Measurements from ENCODE around the gene SNAP25.

SNAP25 gene

DNA sequence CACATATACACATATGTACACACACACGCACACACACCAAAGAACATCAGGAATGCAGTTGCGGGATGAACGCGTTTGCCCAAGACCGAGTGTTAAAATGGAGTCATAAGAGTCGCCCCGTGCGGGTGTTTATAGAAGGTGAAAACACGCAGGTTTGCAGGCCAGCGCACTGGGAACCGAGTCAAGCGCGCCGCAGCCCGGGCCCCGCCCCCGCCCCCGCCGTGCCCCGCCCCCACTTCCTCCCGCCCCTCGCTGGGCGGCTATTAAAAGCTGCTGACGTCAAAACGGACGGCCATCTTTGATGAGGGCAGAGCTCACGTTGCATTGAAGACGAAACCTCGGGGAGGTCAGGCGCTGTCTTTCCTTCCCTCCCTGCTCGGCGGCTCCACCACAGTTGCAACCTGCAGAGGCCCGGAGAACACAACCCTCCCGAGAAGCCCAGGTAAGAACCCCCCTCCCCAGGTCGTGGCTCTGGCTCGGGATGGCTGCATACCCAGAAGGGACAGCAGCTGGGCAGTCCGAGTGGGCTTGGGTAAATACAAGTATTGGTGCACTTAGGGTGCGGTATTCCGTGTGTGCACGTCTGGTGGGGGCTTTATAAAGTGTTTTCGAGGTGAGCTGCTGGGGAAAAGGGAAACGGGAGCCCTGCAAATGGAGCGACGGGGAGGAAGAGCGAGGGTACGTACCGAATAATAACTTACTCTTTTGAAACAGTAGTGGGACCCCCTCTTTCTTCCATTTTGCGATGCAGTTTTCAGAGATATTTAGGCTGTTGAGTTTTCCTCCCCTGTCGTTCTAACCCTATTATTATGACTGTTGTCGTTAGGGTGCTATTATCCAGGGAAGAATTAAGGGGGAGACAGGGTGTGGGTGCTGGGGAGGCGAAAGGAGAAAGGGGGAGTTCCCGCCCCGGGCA lies at the start of gene SNAP25:
TSS of gene SNAP25 (plus strand) at position 295 of the 916 bp plus-strand sequence. CDS start 56,662 bp downstream, outside the sequence.
- TF ChIP-seq, protein P1, sequence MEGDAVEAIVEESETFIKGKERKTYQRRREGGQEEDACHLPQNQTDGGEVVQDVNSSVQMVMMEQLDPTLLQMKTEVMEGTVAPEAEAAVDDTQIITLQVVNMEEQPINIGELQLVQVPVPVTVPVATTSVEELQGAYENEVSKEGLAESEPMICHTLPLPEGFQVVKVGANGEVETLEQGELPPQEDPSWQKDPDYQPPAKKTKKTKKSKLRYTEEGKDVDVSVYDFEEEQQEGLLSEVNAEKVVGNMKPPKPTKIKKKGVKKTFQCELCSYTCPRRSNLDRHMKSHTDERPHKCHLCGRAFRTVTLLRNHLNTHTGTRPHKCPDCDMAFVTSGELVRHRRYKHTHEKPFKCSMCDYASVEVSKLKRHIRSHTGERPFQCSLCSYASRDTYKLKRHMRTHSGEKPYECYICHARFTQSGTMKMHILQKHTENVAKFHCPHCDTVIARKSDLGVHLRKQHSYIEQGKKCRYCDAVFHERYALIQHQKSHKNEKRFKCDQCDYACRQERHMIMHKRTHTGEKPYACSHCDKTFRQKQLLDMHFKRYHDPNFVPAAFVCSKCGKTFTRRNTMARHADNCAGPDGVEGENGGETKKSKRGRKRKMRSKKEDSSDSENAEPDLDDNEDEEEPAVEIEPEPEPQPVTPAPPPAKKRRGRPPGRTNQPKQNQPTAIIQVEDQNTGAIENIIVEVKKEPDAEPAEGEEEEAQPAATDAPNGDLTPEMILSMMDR (IDR thresholded peaks at IDR 0.05): no peak

DNA sequence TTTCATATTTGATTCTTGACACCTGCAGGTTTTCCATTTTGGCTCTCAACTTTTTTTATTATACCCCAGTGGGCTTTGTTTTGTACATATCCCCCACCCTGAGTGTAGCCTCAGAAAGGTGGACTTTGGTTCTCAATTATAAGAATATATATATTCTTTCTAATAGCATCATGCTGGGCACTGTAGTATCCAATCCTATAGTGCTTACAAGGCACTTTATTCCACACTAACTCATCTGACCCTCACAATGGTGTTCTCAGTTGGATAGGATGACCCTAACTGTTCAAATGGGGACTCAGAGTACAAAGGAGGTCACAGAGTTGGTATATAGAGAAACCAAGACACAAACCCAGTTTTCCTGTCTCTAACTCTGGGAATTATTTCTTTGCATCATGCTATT lies 48.9 kb upstream of the SNAP25 start:
- TF ChIP-seq, protein P1 (IDR thresholded peaks at IDR 0.05): no peak

DNA sequence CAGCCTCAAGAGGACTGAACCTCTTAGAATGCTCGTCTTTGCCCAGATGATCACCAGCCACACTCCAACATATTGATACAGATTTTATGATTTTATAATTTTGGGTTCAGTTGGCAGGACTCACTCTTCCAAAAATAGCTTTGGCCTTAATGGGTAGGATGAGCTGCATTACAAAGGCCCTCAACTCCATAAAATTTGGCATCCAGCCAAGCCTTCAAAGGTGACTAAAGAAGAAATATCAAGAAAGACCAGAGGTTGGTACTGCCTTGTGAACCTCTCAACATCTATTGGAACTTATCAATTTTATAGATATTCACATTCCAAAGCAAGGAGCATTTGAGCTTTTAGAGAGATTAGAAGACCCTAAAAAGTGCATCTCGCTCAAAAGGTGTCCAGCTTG lies 48.4 kb upstream of the SNAP25 start:
- TF ChIP-seq, protein P1 (IDR thresholded peaks at IDR 0.05): no peak

DNA sequence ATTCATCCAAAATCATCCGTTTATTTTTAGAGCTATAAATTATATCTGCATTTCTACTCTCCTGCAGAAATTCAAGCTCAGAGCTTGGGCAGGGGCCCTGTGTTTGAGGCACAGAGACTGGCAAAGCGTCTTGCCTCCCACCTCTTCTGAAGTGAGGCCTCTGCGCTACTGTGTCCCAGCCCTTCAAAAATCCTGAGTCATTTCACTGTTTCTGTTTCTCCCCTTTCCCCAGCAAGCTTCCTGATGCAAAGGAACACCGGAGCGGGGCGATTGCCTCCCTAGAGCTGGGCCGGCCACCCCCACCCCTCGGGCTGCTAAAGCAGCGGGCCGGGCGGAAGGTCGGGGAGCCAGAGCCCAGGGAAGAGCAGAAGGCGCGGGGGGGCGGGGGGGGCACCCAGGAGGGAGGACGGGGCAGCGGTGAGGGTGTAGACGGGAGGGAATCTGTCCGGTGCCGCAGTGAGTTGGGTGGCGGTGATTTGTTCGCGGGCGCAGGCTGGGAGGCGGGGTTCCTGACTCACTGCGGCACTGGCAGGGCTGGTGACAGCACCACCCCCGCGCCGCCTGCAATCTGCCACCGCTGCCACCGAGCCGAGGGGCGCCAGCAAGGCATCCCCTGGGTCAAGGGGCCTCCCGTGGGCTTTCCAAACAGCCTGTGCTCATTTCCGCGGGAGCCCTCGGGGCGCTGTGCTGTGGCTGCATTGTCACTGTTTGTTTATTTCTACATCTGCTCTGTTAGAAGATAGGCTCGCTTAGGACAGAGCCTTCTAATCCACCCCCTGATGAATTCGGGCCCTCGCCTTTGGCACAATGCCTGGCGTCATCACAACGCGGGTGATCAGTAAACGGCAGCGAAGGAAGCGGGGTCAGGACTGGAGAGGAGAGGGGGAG lies 46.5 kb upstream of the SNAP25 start:
- TF ChIP-seq, protein P1 (IDR thresholded peaks at IDR 0.05): no peak

GRCh38 chr20:10172998-10173655 lies 45.5 kb upstream of the SNAP25 start:
- TF ChIP-seq, protein P1 (IDR thresholded peaks at IDR 0.05): no peak

DNA sequence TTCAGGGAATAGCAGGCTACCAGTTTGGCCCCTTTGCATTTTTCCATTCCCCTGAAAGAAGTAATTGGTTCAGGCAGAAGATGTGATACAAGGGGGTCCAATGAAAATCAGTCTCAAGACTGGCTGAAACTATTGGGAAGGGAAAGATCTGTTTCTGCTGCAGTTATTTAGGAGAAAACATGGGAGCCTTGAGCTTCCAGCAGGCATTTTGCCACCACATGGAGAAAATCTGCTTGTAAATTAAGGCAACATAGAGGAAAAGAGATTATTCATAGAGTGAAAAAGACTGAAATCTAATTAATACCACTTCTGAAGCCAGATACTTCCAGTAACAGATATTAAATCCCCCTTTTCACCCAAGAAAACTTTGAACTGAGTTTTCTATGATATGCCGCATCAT lies 44.2 kb upstream of the SNAP25 start:
- TF ChIP-seq, protein P1 (IDR thresholded peaks at IDR 0.05): no peak

GRCh38 chr20:10177326-10177725 lies 41.3 kb upstream of the SNAP25 start:
- TF ChIP-seq, protein P1 (IDR thresholded peaks at IDR 0.05): no peak
